RWPE2 (cell line): ENCODE results near the gene CGA.

Experiments
- ATAC-seq: fragments of 200-7000 bp; cut with Tn5 transposase; 3 replicates; pipeline ENCODE4 v1.9.1; 2021; ENCODE audit warnings: low read depth
- DNase-seq: peaks from one replicate; pipeline ENCODE4 v3.0.0-alpha.2; 2020; ENCODE audit warnings: low spot score
- H3K27ac ChIP-seq: fragments of 450-650 bp; 2 replicates; pipeline ENCODE4 v1.5.1; 2017; ENCODE audit warnings: mild to moderate bottlenecking; ENCODE audit not compliant: poor library complexity, severe bottlenecking
- H3K27me3 ChIP-seq: fragments of 250-450 bp; sonication (Bioruptor Pico); 2 replicates; pipeline ENCODE4 v1.5.1; 2021; ENCODE audit warnings: mild to moderate bottlenecking, moderate library complexity; ENCODE audit not compliant: insufficient read depth, poor library complexity, severe bottlenecking
- H3K36me3 ChIP-seq: fragments of 250-450 bp; sonication (Bioruptor Pico); 2 replicates; pipeline ENCODE4 v1.5.1; 2020; ENCODE audit warnings: low read depth, mild to moderate bottlenecking, moderate library complexity
- H3K4me1 ChIP-seq: fragments of 250-450 bp; sonication (Bioruptor Pico); 2 replicates; pipeline ENCODE4 v1.5.1; 2021; ENCODE audit warnings: mild to moderate bottlenecking, moderate library complexity; ENCODE audit not compliant: insufficient read depth, poor library complexity, severe bottlenecking
- H3K4me3 ChIP-seq: fragments of 250-450 bp; sonication (Bioruptor Pico); 2 replicates; pipeline ENCODE4 v1.5.1; 2021; ENCODE audit warnings: mild to moderate bottlenecking, moderate library complexity; ENCODE audit not compliant: severe bottlenecking
- H3K9me3 ChIP-seq: fragments of 250-450 bp; sonication (Bioruptor Pico); 2 replicates; pipeline ENCODE4 v1.5.1; 2021; ENCODE audit warnings: mild to moderate bottlenecking, moderate library complexity; ENCODE audit not compliant: severe bottlenecking
- CTCF ChIP-seq: fragments of 450-650 bp; IDR thresholded peaks from one replicate; pipeline ENCODE4 v1.5.1; 2017; ENCODE audit warnings: mild to moderate bottlenecking, moderate library complexity; ENCODE audit not compliant: poor library complexity, severe bottlenecking

The CGA gene

DNA sequence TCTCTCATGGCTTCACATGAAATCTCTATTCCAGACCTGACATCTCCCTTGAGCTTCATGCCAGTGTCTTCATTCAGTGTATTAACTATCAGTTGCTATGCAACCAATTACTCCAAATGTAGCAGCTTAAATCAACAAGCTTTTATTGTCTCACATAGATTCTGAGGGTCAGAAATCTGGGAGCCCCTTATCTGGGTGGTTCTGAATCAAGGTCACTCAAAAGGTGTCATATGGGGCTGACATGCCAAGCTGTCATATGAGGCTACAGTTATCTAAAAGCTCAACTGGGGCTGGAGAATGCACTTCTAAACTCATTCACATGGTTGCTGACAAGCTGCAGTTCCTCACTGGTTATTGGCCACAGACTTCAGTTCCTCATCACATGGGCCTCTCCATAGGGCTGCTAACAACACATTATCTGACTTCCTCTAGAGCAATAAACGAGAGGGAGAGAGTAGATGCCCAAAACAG is 7.3 kb upstream of the CGA start:
- H3K4me3 ChIP-seq = no peak overlapping the region
- no peaks in the 10 kb centered on the region for H3K36me3 ChIP-seq
- DNase-seq (no peak), ATAC-seq (no peak)
- no peak for TF ChIP-seq CTCF
- no peak overlapping the region for H3K27ac ChIP-seq
- H3K9me3 ChIP-seq = no peaks in the 10 kb centered on the region
- H3K4me1 ChIP-seq = no peaks in the 10 kb centered on the region
- H3K27me3 ChIP-seq = peaks cover 3% of the 10 kb centered on the region

DNA sequence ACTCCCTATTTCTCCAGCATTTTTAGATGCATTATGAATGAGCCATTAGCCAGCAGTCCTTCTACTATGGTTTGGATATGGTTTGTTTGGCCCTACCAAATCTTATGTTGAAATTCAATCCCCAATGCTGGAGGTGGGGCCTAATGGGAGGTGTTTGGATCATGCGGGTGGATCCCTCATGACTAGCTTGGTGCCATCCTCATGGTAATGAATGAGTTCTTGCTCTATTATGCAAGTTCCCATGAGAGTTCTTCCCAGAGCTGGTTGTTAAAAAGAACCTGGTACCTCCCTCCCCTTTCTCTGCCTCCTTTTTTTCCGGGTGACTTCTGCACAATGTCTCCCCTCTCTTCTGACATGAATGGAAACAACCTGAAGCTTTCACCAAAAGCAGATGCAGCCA is 6.2 kb upstream of the CGA start:
- no peak overlapping the region for H3K4me3 ChIP-seq
- H3K27ac ChIP-seq = no peak overlapping the region
- TF ChIP-seq CTCF = no peak
- no peak for DNase-seq
- no peak for ATAC-seq
- no peaks in the 10 kb centered on the region for H3K9me3 ChIP-seq
- H3K36me3 ChIP-seq = no peaks in the 10 kb centered on the region
- H3K4me1 ChIP-seq = no peaks in the 10 kb centered on the region
- peaks cover 3% of the 10 kb centered on the region for H3K27me3 ChIP-seq

DNA sequence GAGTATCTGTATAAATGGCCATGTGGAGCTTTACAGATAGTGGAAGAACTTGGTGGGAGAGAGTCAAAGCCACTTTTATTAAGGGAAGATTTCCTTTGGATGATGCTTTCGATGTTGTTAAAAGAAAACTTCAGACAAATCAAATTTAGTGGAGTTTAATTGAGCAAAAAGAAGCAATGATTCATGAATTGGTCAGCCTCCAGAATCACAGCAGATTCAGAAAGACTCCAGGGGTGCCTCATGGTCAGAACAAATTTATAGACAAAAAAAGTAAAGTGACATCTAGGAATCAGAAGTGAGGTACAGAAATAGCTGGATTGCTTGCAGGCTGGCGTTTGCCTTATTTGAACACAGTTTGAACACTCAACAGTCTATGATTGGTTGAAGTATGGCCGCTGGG is 5.3 kb upstream of the CGA start:
- no peak for TF ChIP-seq CTCF
- Histone ChIP-seq H3K27ac (no peak overlapping the region), H3K4me3 (no peak overlapping the region), H3K36me3 (no peaks in the 10 kb centered on the region), H3K9me3 (no peaks in the 10 kb centered on the region), H3K4me1 (no peaks in the 10 kb centered on the region), H3K27me3 (peaks cover 3% of the 10 kb centered on the region)
- ATAC-seq (no peak), DNase-seq (no peak)

GRCh38 chr6:87099472-87099871 is 4.6 kb upstream of the CGA start:
- no peaks in the 10 kb centered on the region for H3K4me1 ChIP-seq
- no peak for TF ChIP-seq CTCF
- H3K9me3 ChIP-seq = no peaks in the 10 kb centered on the region
- peaks cover 3% of the 10 kb centered on the region for H3K27me3 ChIP-seq
- H3K27ac ChIP-seq = no peak overlapping the region
- no peak overlapping the region for H3K4me3 ChIP-seq
- no peaks in the 10 kb centered on the region for H3K36me3 ChIP-seq
- no peak for DNase-seq
- ATAC-seq = no peak

DNA sequence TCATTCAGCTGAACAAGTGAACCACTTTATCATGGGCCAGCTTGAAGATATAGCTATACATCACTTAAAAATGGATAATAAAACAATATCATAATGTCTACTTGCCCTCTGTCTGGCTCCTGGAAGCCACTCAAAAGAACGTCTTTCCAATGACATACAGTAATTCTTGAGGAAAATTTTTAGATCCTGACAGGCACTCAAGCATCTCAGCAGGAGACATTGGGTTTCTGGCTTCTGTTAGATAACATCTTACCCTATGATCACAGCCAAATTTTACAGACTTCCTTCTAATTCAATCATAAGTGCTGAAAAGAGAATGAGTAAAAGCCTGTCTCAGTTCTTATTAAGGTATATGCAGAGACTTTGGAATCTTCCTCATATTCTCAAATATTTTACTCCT is 330 bp downstream of the CGA start:
- H3K4me1 ChIP-seq = peaks cover 4% of the 10 kb centered on the region
- no peak for TF ChIP-seq CTCF
- H3K9me3 ChIP-seq = no peaks in the 10 kb centered on the region
- H3K27me3 ChIP-seq = peaks cover 3% of the 10 kb centered on the region
- no peak overlapping the region for H3K27ac ChIP-seq
- H3K36me3 ChIP-seq = no peaks in the 10 kb centered on the region
- ATAC-seq (no peak), DNase-seq (no peak)
- no peak overlapping the region for H3K4me3 ChIP-seq
